ENCODE measurements around the gene TMEM255A.

The TMEM255A gene

GRCh38 chrX:120357186-120357585 lies 45.9 kb upstream of the TMEM255A start:
- no peak for TF ChIP-seq ZC3H10 (CRISPR knock-in tag; IDR thresholded peaks at IDR 0.05)
- TF ChIP-seq TSHZ2 (CRISPR knock-in tag; IDR thresholded peaks at IDR 0.05): no peak
- no peak for TF ChIP-seq ISL1 (CRISPR knock-in tag; IDR thresholded peaks at IDR 0.05)
- TF ChIP-seq ARNTL (CRISPR knock-in tag; IDR thresholded peaks at IDR 0.05; ENCODE audit: borderline replicate concordance, low read depth): no peak
- TF ChIP-seq ZNF565 (CRISPR knock-in tag; conservative IDR thresholded peaks at IDR 0.05; ENCODE audit: low read depth): no peak
- TF ChIP-seq CSRNP3 (CRISPR knock-in tag; IDR thresholded peaks at IDR 0.05): no peak
- TF ChIP-seq ZNF8 (CRISPR knock-in tag; IDR thresholded peaks at IDR 0.05): no peak
- no peak for TF ChIP-seq POU6F1 (CRISPR knock-in tag; IDR thresholded peaks at IDR 0.05; ENCODE audit: borderline replicate concordance, low read depth)
- no peak for TF ChIP-seq CSDC2 (CRISPR knock-in tag; IDR thresholded peaks at IDR 0.05)
- TF ChIP-seq PATZ1 (CRISPR knock-in tag; IDR thresholded peaks at IDR 0.05; ENCODE audit: borderline replicate concordance): no peak
- ATAC-seq: no peak

GRCh38 chrX:120356084-120356483 lies 44.8 kb upstream of the TMEM255A start:
- TF ChIP-seq TCF4 (CRISPR knock-in tag; IDR thresholded peaks at IDR 0.05; ENCODE audit: borderline replicate concordance): no peak
- TF ChIP-seq ESRRG (CRISPR knock-in tag; IDR thresholded peaks at IDR 0.05): no peak
- TF ChIP-seq ZNF8 (CRISPR knock-in tag; IDR thresholded peaks at IDR 0.05): no peak
- TF ChIP-seq TSHZ2 (CRISPR knock-in tag; IDR thresholded peaks at IDR 0.05): no peak
- no peak for TF ChIP-seq POU6F1 (CRISPR knock-in tag; IDR thresholded peaks at IDR 0.05; ENCODE audit: borderline replicate concordance, low read depth)
- no peak for TF ChIP-seq ZNF70 (CRISPR knock-in tag; IDR thresholded peaks at IDR 0.05)
- TF ChIP-seq CREB5 (CRISPR knock-in tag; IDR thresholded peaks at IDR 0.05; ENCODE audit: low read depth): no peak
- TF ChIP-seq ISL1 (CRISPR knock-in tag; IDR thresholded peaks at IDR 0.05): no peak
- no peak for TF ChIP-seq TOX (CRISPR knock-in tag; IDR thresholded peaks at IDR 0.05; ENCODE audit: borderline replicate concordance)
- TF ChIP-seq PPARA (CRISPR knock-in tag; IDR thresholded peaks at IDR 0.05; ENCODE audit: borderline replicate concordance): no peak
- TF ChIP-seq PATZ1 (CRISPR knock-in tag; IDR thresholded peaks at IDR 0.05; ENCODE audit: borderline replicate concordance): no peak
- no peak for TF ChIP-seq ZFP3 (CRISPR knock-in tag; IDR thresholded peaks at IDR 0.05)
- TF ChIP-seq CSRNP3 (CRISPR knock-in tag; IDR thresholded peaks at IDR 0.05): no peak
- no peak for ATAC-seq

Data from SK-N-SH treated with all-trans-retinoic acid at 6 μM for 48 hours (cell line).